K562 (cell line): Measurements from ENCODE around the gene SNRNP70. TPM values are rescaled to one million over a fixed set of nuclear protein-coding genes. Genes with fewer than 3 reads are reported as not detected.

Experiments used
- ATAC-seq: fragments of 200-7000 bp; cut with Tn5 transposase; 3 replicates; pipeline ENCODE4 v1.9.1; 2020; ENCODE audit warnings: moderate library complexity
- BruUV-seq: library from RNA; stranded (reverse); fragments of 400-500 nt; replicated peaks from 2 replicates; lab custom pipeline; 2021; lab: Mats Ljungman, UMichigan
- CTCF ChIA-PET: fragments of 300-600 bp; formaldehyde crosslinking; extraction: SDS; loops from one replicate; lab custom pipeline; 2021; ENCODE audit warnings: low intra/inter-chr PET ratio; lab: Yijun Ruan, JAX
- POLR2A ChIA-PET: fragments of 300-600, 350-650 bp; sonication (Branson Sonifier 250); formaldehyde crosslinking; extraction: SDS; loops from one replicate; lab custom pipeline; 2021; ENCODE audit warnings: antibody characterized with exemption, inconsistent platforms; lab: Yijun Ruan, JAX
- DNase-seq, 4 experiments: peaks; one replicate each; pipeline versions ENCODE4 v3.0.0 to v3.0.0-alpha.2; 2011 to 2018; ENCODE audit warnings: low spot score in 3 of 4, mixed read lengths in 3 of 4; ENCODE audit errors: extremely low read depth in 1 of 4
- FAIRE-seq: peaks from 2 replicates; lab custom pipeline; 2011; peaks lifted over from hg19 to GRCh38; lab: Jason Lieb, UNC
- H2AFZ ChIP-seq: 2 replicates; pipeline ENCODE4 v1.6.0; 2011; ENCODE audit warnings: low read depth, low read length, control low read depth, inconsistent platforms
- H3K27ac ChIP-seq: fragments of 200-600 bp; 3 replicates; pipeline ENCODE4 v1.8.0; 2011; ENCODE audit warnings: low read depth, mild to moderate bottlenecking, control low read depth, inconsistent platforms, low read length, moderate library complexity, mixed read lengths; ENCODE audit errors: extremely low read depth
- H3K27me3 ChIP-seq, 2 experiments: fragments of 300-600 bp in 1 of 2; 2 replicates in 1 of 2; 3 replicates in 1 of 2; pipeline versions ENCODE4 v1.6.0 to v1.8.0; 2011; ENCODE audit warnings: inconsistent platforms in 2 of 2, low read length in 2 of 2, mild to moderate bottlenecking in 1 of 2, mixed read lengths in 1 of 2, moderate library complexity in 1 of 2; ENCODE audit not compliant: control insufficient read depth in 2 of 2, insufficient read depth in 2 of 2
- H3K36me3 ChIP-seq: fragments of 300-600 bp; 3 replicates; pipeline ENCODE4 v1.8.0; 2011; ENCODE audit warnings: mild to moderate bottlenecking, low read length, inconsistent platforms; ENCODE audit not compliant: control insufficient read depth, insufficient read depth
- H3K4me1 ChIP-seq, 2 experiments: fragments of 200-600 bp in 1 of 2; replicated peaks in 1 of 2; 2 replicates in 1 of 2; 3 replicates in 1 of 2; pipeline versions ENCODE4 v1.5.1 to v1.8.0; 2011; ENCODE audit warnings: inconsistent platforms in 2 of 2, low read length in 2 of 2, mild to moderate bottlenecking in 1 of 2, mixed read lengths in 1 of 2, moderate library complexity in 1 of 2; ENCODE audit not compliant: control insufficient read depth in 2 of 2, insufficient read depth in 2 of 2
- H3K4me2 ChIP-seq: 2 replicates; pipeline ENCODE4 v1.6.1; 2011; ENCODE audit warnings: low read length, control low read depth, inconsistent platforms, mixed read lengths; ENCODE audit not compliant: insufficient read depth
- H3K4me3 ChIP-seq: fragments of 200-600 bp; sonication (generic), shearing (Covaris generic); 2 replicates; pipeline ENCODE4 v1.5.1; 2016; ENCODE audit warnings: control low read depth, inconsistent platforms
- H3K79me2 ChIP-seq: fragments of 200-600 bp; 3 replicates; pipeline ENCODE4 v1.8.0; 2011; ENCODE audit warnings: low read length, inconsistent platforms; ENCODE audit not compliant: control insufficient read depth, insufficient read depth
- H3K9ac ChIP-seq, 2 experiments: 2 replicates each; pipeline versions ENCODE4 v1.6.0 to v1.6.1; 2011; ENCODE audit warnings: low read depth in 2 of 2, low read length in 2 of 2, control low read depth in 1 of 2, inconsistent platforms in 1 of 2, mild to moderate bottlenecking in 1 of 2, mixed read lengths in 1 of 2; ENCODE audit not compliant: insufficient read depth in 1 of 2
- H3K9me1 ChIP-seq: one replicate; pipeline ENCODE4 v1.6.0; 2011; ENCODE audit warnings: inconsistent platforms, mild to moderate bottlenecking, low read length, moderate library complexity; ENCODE audit not compliant: control insufficient read depth, insufficient read depth
- H3K9me3 ChIP-seq: replicated peaks from 2 replicates; pipeline ENCODE4 v1.5.1; 2011; ENCODE audit warnings: low read depth, low read length, inconsistent platforms; ENCODE audit not compliant: control insufficient read depth, insufficient read depth
- H4K20me1 ChIP-seq: replicated peaks from 2 replicates; pipeline ENCODE4 v1.6.1; 2011; ENCODE audit warnings: low read length, inconsistent platforms, mixed read lengths; ENCODE audit not compliant: control insufficient read depth, insufficient read depth
- C11orf30 ChIP-seq: fragments of 450-650 bp; IDR thresholded peaks from 2 replicates; pipeline ENCODE4 v1.6.1; 2016; ENCODE audit warnings: low read depth, mild to moderate bottlenecking
- FIP1L1 ChIP-seq: fragments of 200-400 bp; formaldehyde crosslinking; IDR thresholded peaks from 2 replicates; pipeline ENCODE4 v1.6.1; 2018; ENCODE audit warnings: mild to moderate bottlenecking, low read depth, low read length; ENCODE audit not compliant: poor library complexity, severe bottlenecking
- LEF1 ChIP-seq: fragments of 450-650 bp; IDR thresholded peaks from 2 replicates; pipeline ENCODE4 v1.6.1; 2016; ENCODE audit warnings: mild to moderate bottlenecking
- MAZ ChIP-seq, 2 experiments: fragments of 450-650 bp in 1 of 2; sonication (generic) in 1 of 2; formaldehyde crosslinking; IDR thresholded peaks in 1 of 2; conservative IDR thresholded peaks in 1 of 2; 2 replicates each; pipeline versions ENCODE4 v1.4.0 to v1.5.0; 2020; ENCODE audit warnings: mild to moderate bottlenecking in 1 of 2, missing genetic modification reagents in 1 of 2
- WGBS: fragments of 100-300 bp; shearing (Covaris generic); methylation state at CpG from one replicate; pipeline ENCODE4 v1.1.6; 2016; ENCODE audit warnings: low coverage, mixed read lengths; ENCODE audit not compliant: insufficient coverage; ENCODE audit errors: missing lambda C conversion rate; 5-methylcytosine and 5-hydroxymethylcytosine counted together
- in situ Hi-C: fragments of 300-500 bp; cut with MboI; formaldehyde crosslinking; loops from 4 replicates; pipeline ENCODE4 v1.15.0; 2018; ENCODE audit warnings: inconsistent platforms, mixed read lengths
- intact Hi-C: fragments of 100-400 bp; cut with micrococcal nuclease; formaldehyde crosslinking; loops from 2 replicates; pipeline ENCODE4 v1.14.2; 2022
- polyA plus RNA-seq, 8 experiments: library from polyadenylated mRNA; depleted of rRNA in 4 of 8; stranded (reverse) in 5 of 8; unstranded in 3 of 8; fragments of >200 nt; fragmentation: Nextera tagmentation in 2 of 8; fragmentation: Illumina TruSeq in 1 of 8; extraction: Ambion mirVana in 2 of 8; extraction: Trizol in 1 of 8; gene quantifications; 2 replicates each; pipeline versions ENCODE4 v1.2.1 to v1.2.3, GENCODE V29; 2011 to 2014; ENCODE audit warnings: inconsistent platforms in 1 of 8, missing spikeins in 1 of 8
- total RNA-seq, 7 experiments: library from RNA; depleted of rRNA in 6 of 7; stranded (reverse); fragments of >200 nt in 6 of 7; fragmentation: Illumina TruSeq in 2 of 7; extraction: Trizol in 2 of 7; gene quantifications; 2 replicates each; pipeline versions ENCODE4 v1.2.1 to v1.2.3, GENCODE V29; 2011 to 2021; ENCODE audit warnings: low replicate concordance in 1 of 7
- TF ChIP-seq, protein P1 (sequence below): sonication (generic); formaldehyde crosslinking; IDR thresholded peaks from 2 replicates; pipeline ENCODE4 v1.8.1; 2023; ENCODE audit warnings: mild to moderate bottlenecking, missing genetic modification reagents
- TF ChIP-seq, protein P2 (sequence below): fragments of 200-800 bp; sonication (Bioruptor generic); IDR thresholded peaks from 2 replicates; pipeline ENCODE4 v1.6.1; 2017; ENCODE audit warnings: missing genetic modification characterization, missing compliant biosample characterization
- TF ChIP-seq, protein P3 (sequence below): sonication (generic); formaldehyde crosslinking; IDR thresholded peaks from 2 replicates; pipeline ENCODE4 v1.8.0; 2022; ENCODE audit warnings: missing genetic modification reagents, mild to moderate bottlenecking, moderate library complexity, borderline replicate concordance

SNRNP70 gene
- total and polyA plus RNA-seq, 9 of the 15 experiments (the other 6 are each of a cell fraction or from before 2014, with no cell fraction given) = 2.8 to 496 (median 136) TPM

DNA sequence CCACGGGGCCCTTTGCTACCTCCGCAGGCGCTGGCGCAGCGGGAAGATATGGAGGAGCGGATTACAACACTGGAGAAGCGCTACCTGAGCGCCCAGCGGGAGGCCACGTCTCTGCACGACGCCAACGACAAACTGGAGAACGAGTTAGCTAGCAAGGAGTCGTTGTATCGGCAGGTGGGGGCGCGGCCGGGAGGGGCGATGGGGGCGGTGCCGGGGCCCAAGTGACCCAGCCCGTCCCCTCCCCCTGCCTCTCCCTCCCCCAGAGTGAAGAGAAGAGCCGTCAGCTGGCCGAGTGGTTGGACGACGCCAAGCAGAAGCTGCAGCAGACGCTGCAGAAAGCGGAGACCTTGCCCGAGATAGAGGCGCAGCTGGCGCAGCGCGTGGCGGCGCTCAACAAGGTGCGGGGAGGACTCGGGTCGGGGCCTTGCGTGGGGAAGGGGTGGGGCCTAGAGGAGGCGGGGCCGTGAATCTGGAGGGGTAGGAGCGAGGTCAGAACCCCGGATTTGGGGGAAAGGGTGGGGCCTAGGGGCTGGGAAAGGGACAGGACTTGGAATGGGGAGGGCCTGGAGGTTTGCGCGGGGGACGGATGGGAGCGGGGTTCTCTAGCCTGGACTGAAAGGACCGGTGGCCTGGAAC, 47.8 kb downstream of the SNRNP70 start (continued):
- TF ChIP-seq, protein P1, sequence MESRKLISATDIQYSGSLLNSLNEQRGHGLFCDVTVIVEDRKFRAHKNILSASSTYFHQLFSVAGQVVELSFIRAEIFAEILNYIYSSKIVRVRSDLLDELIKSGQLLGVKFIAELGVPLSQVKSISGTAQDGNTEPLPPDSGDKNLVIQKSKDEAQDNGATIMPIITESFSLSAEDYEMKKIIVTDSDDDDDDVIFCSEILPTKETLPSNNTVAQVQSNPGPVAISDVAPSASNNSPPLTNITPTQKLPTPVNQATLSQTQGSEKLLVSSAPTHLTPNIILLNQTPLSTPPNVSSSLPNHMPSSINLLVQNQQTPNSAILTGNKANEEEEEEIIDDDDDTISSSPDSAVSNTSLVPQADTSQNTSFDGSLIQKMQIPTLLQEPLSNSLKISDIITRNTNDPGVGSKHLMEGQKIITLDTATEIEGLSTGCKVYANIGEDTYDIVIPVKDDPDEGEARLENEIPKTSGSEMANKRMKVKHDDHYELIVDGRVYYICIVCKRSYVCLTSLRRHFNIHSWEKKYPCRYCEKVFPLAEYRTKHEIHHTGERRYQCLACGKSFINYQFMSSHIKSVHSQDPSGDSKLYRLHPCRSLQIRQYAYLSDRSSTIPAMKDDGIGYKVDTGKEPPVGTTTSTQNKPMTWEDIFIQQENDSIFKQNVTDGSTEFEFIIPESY = peak; percentile 56; the same call in 1 of the 2 replicates
- TF ChIP-seq FIP1L1 = peak; percentile 6

- Histone ChIP-seq H4K20me1 (no peaks in the 10 kb centered on the region), H3K27me3 (no peaks in the 10 kb centered on the region), H3K36me3 (peaks cover 60% of the 10 kb centered on the region; the same call in 2 of the 3 replicates), H3K27ac (no peak overlapping the region; the same call in 2 of the 3 replicates), H3K4me1 (peaks cover 18 to 65% of the 10 kb centered on the region in 2 experiments), H2AFZ (peak overlapping the region; percentile 89), H3K79me2 (peaks cover 12% of the 10 kb centered on the region; the same call in 2 of the 3 replicates), H3K9me3 (no peaks in the 10 kb centered on the region), H3K9ac (peak overlapping the region in 1 of 2 experiments; percentile 55; a peak in 2 of 4 replicates), H3K4me2 (peak overlapping the region; percentile 62), H3K4me3 (peak overlapping the region; percentile 23), H3K9me1 (no peaks in the 10 kb centered on the region)
- in situ Hi-C loops = no loop called here
- ChIA-PET POLR2A (interaction anchor here (0.6 to 1.1 kb wide), 5 partner anchors 9 to 39 kb away, joined by 3 to 5 read pairs (median 3); no protein-coding TSS in a partner anchor), CTCF (no interaction called here)
- intact Hi-C loops = no loop called here
- DNase-seq = peak; percentile 70 to 81 (median 76)
- 64% methylated on average over 30 of the region's 42 CpGs for WGBS
- no TSS peak for BruUV-seq
- peak; percentile 87 for ATAC-seq
- FAIRE-seq = peak; percentile 83
- TF ChIP-seq FIP1L1 (peak; percentile 5), LEF1 (no peak), MAZ (CRISPR knock-in tag; conservative IDR thresholded peaks at IDR 0.05 in 1 of 2, IDR thresholded peaks at IDR 0.05 in 1 of 2) (peak in 1 of 2 experiments; percentile 41; a peak in 1 of 4 replicates), C11orf30 (no peak)
- TF ChIP-seq, protein P1 = peak; percentile 92
- TF ChIP-seq, protein P2, sequence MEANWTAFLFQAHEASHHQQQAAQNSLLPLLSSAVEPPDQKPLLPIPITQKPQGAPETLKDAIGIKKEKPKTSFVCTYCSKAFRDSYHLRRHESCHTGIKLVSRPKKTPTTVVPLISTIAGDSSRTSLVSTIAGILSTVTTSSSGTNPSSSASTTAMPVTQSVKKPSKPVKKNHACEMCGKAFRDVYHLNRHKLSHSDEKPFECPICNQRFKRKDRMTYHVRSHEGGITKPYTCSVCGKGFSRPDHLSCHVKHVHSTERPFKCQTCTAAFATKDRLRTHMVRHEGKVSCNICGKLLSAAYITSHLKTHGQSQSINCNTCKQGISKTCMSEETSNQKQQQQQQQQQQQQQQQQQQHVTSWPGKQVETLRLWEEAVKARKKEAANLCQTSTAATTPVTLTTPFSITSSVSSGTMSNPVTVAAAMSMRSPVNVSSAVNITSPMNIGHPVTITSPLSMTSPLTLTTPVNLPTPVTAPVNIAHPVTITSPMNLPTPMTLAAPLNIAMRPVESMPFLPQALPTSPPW (CRISPR knock-in tag) = peak; percentile 6; the same call in 1 of the 2 replicates
- TF ChIP-seq, protein P3, sequence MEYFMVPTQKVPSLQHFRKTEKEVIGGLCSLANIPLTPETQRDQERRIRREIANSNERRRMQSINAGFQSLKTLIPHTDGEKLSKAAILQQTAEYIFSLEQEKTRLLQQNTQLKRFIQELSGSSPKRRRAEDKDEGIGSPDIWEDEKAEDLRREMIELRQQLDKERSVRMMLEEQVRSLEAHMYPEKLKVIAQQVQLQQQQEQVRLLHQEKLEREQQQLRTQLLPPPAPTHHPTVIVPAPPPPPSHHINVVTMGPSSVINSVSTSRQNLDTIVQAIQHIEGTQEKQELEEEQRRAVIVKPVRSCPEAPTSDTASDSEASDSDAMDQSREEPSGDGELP (CRISPR knock-in tag) = peak; percentile 36; the same call in 1 of the 2 replicates
Observed at GRCh38 chr19:49133621-49134454, 48.6 kb downstream of the SNRNP70 start.
